Activated CD4-positive, alpha-beta T cell treated with anti-CD3 and anti-CD28 coated beads for 4 hours (primary cell): ENCODE data around the gene LGALS9.
A peak's percentile ranks its signal among the peaks of the same experiment; 100 is the strongest.

Experiments
- DNase-seq, 2 donors: peaks; one replicate each; pipeline ENCODE4 v3.0.0-alpha.2; 2020

The LGALS9 gene

GRCh38 chr17:27630607-27631410 is at the start of gene LGALS9:
LGALS9 (plus strand) TSS chr17:27631188; CDS start chr17:27631266, 78 bp downstream.
- peak in 1 of 2 donors; percentile 18 for DNase-seq

DNA sequence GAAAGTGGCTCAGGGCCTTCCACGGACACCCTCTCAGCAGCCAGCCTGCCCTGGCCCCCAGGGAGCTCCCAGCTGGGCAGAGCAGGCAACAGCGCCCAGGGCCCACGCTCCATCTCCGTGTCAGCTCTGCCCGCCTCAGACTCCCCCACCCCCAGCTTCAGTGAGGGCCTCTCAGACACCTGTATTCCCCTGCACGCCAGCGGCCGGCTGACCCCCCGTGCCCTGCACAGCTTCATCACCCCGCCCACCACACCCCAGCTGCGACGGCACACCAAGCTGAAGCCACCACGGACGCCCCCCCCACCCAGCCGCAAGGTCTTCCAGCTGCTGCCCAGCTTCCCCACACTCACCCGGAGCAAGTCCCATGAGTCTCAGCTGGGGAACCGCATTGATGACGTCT is 48.3 kb upstream of the LGALS9 start:
- no peak for DNase-seq

GRCh38 chr17:27585153-27585681 is 45.8 kb upstream of the LGALS9 start:
- no peak for DNase-seq

DNA sequence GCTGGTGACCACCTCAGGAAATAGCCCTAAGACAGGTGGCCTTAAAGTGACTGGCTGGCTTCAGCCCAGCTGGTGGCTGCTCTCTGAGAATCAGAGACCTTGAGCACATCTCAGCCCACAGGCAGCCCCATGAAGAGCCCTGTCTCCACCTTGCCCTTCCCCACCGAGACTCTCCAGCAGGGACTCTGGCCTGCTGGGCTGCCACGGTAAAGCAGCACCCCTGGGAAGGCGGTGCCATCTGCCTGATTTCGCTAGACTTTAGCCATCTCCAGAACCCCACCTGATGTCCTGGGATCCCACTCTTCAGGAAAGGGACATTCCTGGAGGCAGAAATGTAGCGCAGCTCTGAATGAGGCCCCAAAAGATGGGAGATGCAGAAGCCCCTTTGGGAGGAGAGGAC is 45.2 kb upstream of the LGALS9 start:
- no peak for DNase-seq

DNA sequence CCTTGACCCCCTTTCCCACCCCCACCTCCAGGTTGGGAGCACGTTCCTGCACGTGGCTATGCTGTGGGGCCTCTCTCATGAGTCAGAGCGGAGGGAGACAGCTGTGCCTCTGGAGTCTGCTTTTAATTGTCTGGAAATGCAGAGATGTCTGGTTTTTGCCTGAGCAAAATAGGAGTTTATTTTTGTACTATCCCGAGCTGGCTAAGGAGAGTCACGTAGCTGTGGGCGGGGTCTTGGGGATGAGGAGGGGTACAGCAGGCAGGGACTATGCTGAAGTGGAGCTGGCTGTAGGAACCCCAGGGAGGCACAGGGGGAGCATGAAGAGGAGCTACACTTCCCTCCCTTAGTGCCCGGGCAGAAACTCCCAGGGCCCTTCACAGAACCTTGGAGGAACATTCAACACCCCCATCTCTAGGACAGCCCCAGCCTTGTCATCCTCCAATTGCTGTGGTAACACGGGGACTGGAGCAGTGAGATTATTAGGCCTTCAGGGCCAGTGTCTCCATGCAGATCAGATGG is 44.7 kb upstream of the LGALS9 start:
- DNase-seq = no peak

GRCh38 chr17:27588354-27588753 is 42.6 kb upstream of the LGALS9 start:
- DNase-seq = no peak

DNA sequence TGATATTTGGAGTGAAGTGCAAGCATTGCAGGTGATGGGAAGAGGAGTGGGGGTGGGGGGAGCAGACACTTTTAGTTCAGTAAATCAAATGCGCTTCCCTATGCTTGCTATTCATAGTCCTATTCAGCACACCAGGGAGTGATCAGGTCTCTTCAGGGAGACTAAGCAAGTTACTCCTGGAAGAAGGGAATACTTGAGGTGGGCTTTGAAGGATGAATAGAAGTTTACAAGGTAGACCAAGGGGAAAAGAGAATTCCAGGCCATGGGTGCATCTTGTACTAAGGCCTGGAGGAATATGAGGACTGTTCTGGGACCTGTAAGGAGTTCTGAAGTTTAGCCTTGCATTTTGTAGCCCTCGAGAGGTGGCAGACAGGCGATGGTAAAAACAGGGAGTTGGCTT is 40.1 kb upstream of the LGALS9 start:
- no peak for DNase-seq

DNA sequence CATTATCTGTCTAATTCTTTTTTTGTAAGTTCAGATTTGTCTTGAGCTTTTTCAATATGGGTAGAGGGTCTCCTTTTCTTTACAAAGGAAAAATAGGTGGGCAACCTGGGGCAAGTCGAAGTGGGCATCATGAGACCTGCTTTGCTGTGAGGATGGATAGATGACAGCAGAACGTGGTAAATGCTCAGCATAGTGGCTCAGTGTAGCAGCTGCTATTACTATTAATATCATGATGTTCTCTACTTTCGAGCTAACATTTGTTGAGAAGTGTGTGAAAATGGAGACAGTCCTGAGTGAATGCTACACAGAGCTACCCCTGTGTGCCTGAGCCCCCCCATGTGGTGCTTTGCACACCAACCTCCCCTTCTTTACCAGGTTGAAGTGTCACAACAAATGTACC is 39.0 kb upstream of the LGALS9 start:
- DNase-seq = no peak

DNA sequence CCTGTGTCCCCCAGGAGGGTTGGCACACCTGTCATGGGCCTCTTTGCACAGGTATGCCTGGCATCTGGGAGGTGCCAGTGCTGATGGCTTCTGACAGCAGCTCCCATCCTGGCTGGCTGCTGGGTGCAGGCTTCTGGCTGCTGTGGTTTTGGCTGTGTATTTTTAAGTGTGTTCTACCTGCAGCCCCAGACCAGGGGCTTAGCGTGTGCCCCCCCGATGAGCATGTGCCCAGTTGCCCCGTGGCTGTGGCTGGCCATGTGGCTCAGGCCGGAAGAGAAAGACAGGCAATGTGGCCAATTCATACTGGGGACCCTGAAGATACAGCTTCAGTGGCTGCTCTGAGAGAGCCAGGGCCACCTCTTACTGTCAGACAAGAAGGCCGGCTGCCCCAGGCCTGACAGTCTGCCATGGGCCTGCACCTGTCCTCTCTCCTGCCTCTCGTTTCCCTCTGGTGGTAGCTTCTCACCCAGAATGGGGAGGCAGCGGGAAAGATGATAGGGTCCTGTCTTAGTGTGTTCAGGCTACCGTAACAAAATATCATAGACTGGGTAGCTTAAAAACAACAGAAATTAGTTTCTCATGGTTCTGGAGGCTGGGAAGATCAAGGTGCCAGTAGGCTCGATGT is 37.6 kb upstream of the LGALS9 start:
- DNase-seq = no peak

- no peak for DNase-seq
Measured at GRCh38 chr17:27593857-27594255, 37.1 kb upstream of the LGALS9 start.

DNA sequence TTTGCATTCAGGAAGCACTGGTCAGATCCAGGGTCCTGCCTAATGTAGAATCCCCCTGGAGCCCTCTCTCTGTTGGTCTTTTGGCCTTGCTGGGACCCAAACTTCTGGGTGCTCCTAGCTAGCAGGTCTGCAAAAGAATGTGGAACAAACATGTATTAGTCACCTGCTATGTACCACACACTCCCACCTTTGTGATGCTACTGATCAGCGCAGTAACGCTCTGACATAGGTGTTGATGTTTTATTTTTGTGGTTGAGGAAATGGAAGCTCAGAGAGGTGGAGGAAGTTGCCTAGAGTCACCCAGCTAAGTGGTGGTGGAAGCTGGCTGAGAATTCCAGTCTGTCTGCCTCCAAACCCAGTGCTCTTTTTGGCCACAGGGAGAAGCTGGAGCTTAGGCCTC is 35.8 kb upstream of the LGALS9 start:
- DNase-seq = no peak

- DNase-seq = no peak
Measured at GRCh38 chr17:27596096-27596495, 34.9 kb upstream of the LGALS9 start.

DNA sequence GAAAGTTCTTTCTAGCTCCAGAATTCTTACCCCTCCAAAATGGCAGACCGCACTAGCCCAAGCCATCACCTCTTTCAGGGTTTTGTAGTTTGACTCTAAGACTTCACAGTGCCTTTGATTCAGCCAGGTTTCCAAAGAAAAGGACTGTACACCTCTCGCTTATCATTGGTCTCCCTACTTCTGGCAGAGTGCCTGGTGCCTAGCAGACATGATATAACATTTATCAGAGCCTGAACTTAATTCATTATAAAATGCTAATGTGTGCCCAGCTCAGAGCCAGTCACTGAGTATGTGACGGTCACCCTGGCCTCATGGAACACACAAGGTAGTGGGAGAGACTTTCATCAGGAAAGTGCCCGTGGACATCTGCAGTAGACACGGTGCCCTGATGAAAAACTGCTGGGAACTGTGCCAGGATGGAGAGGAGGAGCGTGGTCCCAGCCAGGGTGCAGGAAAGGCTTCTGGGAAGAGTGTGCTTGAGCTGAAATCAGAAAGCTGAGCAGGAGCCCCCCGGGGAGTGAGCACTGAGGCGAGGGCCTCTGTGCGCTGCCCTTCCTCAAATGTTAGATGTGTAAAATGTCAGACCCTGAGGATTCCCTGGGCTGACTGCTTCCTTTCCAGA is 34.3 kb upstream of the LGALS9 start:
- no peak for DNase-seq

- no peak for DNase-seq
Measured at GRCh38 chr17:27597188-27597580, 33.8 kb upstream of the LGALS9 start.

DNA sequence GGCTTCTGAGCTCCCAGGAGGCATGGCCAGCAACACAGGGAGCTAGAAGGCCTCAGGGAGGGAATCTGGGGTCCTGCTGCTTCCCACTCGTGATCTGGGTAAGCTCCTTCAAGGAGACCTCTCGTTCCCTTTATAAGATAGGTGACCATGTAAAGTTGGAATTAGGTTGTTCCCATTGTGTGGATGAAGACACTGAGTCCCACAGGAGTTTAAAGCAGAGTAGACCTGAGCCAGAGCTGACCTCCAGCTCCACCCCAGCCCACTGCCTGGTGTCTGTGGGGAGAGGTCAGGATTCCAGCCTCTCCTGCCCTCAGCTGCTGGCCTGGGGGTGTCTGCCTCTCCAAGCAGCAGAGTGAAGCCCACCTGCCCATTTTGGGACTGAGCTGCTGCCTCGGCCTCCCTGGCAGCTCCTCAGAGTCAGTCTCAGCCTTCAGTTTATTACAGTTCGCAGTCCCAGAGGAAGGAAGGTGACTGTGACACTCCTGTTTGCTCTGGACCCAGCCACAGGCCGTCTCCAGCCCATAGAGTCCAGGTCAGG is 33.1 kb upstream of the LGALS9 start:
- DNase-seq = no peak

DNA sequence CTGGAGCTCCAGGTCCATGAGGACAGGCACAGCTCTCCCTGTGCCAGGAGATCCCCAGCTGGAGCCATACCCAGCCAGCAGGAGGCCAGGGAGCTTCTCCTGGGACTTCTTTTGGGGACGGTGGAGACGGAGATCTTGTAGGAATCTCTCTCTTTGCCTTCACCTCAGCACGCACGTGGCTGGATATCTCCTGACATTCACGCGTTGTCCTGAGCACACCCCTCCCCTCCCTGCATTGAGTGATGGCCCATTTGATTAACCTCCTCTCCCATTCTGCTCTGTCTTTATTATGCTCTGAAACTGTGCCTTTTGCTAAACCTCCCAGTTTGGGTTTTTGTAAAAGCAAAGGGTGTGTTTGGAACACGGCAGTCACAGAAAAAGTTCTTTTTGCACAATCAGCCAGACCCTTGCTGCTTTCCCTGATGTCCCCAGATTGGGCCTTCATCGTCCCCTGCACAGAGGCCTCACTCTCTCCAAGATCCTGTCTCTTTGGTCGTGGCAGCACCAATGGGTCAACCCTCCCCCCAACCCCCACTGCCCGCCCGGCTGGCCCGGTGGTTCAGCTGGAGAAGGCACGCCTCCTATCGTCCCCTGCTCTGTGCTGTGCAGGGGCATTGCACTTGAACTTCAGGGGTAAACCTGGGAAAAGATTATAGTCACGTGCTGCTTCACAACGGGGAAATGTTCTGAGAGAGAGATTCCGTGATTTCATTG is 32.5 kb upstream of the LGALS9 start:
- DNase-seq = no peak

GRCh38 chr17:27600471-27600870 is 30.5 kb upstream of the LGALS9 start:
- DNase-seq = no peak

DNA sequence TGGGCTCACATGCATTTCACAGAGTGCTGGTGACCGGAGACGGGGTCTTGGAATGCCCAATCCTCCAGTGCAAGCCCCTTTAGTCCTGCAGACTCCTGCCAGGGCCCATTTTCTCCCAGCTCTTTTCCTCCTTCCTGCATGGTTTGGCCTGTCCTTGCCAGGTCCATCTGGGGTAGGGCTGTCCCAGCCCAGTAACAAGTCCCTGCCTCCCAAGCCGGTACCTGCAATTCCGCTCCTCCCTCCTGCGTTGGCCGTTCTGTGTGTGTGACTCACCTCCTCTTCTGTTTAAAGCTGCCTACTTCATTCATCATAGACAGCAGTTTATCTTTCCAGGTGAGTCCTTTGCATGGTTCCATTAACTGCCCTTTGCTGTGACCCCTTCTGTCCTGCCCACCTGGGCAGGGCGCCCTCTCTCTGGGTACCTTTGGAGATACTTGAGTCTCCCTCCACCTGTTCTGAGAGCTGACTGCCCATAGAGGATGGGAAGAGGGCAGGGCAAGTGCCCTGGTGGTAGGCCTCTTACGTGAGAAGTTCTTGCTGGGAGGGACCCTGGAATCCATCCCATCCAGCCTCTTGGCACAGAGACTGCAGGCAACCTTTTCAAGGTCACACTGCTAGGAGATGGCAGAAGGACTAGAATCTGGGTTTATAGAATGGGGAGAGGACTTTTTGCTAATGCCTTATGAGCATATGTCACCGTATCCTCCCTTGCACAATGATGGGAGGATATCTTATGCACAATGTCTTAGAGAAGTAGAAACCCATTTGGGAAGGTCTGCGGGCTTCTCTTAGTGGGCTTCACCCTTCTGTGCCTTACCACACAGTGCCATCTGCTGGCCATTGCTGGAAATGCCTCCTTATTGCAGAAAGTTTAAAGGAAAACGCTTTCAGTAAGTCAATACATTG is 29.7 kb upstream of the LGALS9 start:
- DNase-seq = peak; percentile 69 to 86

DNA sequence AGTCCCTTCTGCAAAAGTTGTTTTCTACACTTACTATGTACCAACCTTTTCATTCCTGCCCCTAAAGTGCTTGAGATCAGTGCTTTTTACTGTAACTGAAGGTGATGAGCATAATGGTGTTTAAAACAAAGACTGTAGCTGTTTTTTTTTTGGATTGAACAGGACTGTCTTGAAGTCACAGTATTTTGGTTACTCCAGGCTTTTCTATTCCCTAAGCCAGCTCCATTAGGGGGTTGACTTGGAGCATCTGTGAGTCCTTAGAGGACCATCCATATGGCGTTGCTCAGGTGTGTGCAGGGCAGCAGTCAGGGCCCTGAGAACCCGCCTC is 29.0 kb upstream of the LGALS9 start:
- DNase-seq = no peak

- DNase-seq = peak; percentile 66 to 74
Measured at GRCh38 chr17:27602721-27603420, 28.1 kb upstream of the LGALS9 start.

GRCh38 chr17:27603421-27603770 is 27.6 kb upstream of the LGALS9 start:
- no peak for DNase-seq
